ENCODE data around the gene CENPX.

Gene CENPX

GRCh38 chr17:82049521-82049971, 26.9 kb upstream of the CENPX start:
- no peak for TF ChIP-seq CTCF (IDR thresholded peaks at IDR 0.05; ENCODE audit: low read depth, low read length)
- no peak for DNase-seq (ENCODE audit: extremely low read depth, low read depth)

GRCh38 chr17:82049106-82049505, 26.4 kb upstream of the CENPX start:
- TF ChIP-seq CTCF (IDR thresholded peaks at IDR 0.05; ENCODE audit: low read depth, low read length), result no peak
- DNase-seq (ENCODE audit: extremely low read depth, low read depth), result no peak

GRCh38 chr17:82048571-82048971, 25.9 kb upstream of the CENPX start:
- no peak for TF ChIP-seq CTCF (IDR thresholded peaks at IDR 0.05; ENCODE audit: low read depth, low read length)
- DNase-seq (ENCODE audit: extremely low read depth, low read depth), result no peak

GRCh38 chr17:82047914-82048570, 25.4 kb upstream of the CENPX start:
- no peak for TF ChIP-seq CTCF (IDR thresholded peaks at IDR 0.05; ENCODE audit: low read depth, low read length)
- no peak for DNase-seq (ENCODE audit: extremely low read depth, low read depth)

- no peak for DNase-seq (ENCODE audit: extremely low read depth, low read depth)
- TF ChIP-seq CTCF (IDR thresholded peaks at IDR 0.05; ENCODE audit: low read depth, low read length), result no peak
Measured at GRCh38 chr17:82047379-82047778, 24.7 kb upstream of the CENPX start.

- TF ChIP-seq CTCF (IDR thresholded peaks at IDR 0.05; ENCODE audit: low read depth, low read length), result no peak
Measured at GRCh38 chr17:82046903-82047302, 24.2 kb upstream of the CENPX start.

GRCh38 chr17:82045936-82046484, 23.3 kb upstream of the CENPX start:
- TF ChIP-seq CTCF (IDR thresholded peaks at IDR 0.05; ENCODE audit: low read depth, low read length), result no peak
- no peak for DNase-seq (ENCODE audit: extremely low read depth, low read depth)

More at GRCh38 chr17:82046903-82047302, 24.2 kb upstream of the CENPX start:
- no peak for DNase-seq (ENCODE audit: extremely low read depth, low read depth)

All from AG09319 (cell line).